Measurements from ENCODE around the gene KSR1. TPM values are rescaled to one million over a fixed set of nuclear protein-coding genes. Genes with fewer than 3 reads are reported as not detected.
"Not testable (repeated sequence)": the region's sequence is repeated elsewhere in the genome, so short reads cannot be mapped to it uniquely, and the experiment has no call there.

Gene KSR1
- total RNA-seq, 1 donor from 2014 or later: 25.6 TPM

DNA sequence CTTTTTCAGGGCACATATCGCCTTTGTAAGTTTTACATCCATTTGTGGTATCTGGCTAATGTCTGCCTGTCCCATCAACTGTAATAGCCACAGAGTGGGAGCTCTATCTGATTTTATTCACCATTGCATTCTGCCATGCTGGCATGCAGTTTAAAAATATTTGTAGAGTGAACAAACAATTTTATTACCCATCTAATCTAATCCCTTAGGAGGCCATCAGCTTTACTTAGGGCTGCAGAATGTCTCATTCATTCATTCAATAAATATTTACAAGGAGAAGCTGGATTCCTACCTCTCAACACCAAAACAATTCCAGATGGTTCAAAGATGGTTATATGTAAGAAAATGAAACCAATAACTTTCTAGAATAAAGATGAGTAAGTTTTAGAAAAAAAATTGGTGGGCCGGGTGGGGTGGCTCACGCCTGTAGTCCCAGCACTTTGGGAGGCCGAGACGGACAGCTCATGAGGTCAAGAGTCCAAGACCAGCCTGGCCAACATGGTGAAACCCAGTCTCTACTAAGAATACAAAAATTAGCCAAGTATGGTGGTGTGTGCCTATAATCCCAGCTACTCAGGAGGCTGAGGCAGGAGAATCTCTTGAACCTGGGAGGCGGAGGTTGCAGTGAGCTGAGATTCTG lies 20.7 kb upstream of the KSR1 start:
- H3K9me3 ChIP-seq (ENCODE audit: control insufficient read depth in 3 of 3, low read length in 3 of 3); H3K4me1 ChIP-seq (ENCODE audit: control insufficient read depth in 3 of 3, insufficient read depth in 3 of 3, low read length in 3 of 3); H3K36me3 ChIP-seq (ENCODE audit: control insufficient read depth in 3 of 3, insufficient read depth in 3 of 3, low read length in 3 of 3); H3K27me3 ChIP-seq (ENCODE audit: control insufficient read depth in 3 of 3, insufficient read depth in 3 of 3, low read length in 3 of 3); H3K27ac ChIP-seq (ENCODE audit: low read depth, low read length); H3K9ac ChIP-seq (ENCODE audit: low read depth in 1 of 3, low read length in 3 of 3); H3K4me3 ChIP-seq (ENCODE audit: low read length in 3 of 3): not testable (repeated sequence)

DNA sequence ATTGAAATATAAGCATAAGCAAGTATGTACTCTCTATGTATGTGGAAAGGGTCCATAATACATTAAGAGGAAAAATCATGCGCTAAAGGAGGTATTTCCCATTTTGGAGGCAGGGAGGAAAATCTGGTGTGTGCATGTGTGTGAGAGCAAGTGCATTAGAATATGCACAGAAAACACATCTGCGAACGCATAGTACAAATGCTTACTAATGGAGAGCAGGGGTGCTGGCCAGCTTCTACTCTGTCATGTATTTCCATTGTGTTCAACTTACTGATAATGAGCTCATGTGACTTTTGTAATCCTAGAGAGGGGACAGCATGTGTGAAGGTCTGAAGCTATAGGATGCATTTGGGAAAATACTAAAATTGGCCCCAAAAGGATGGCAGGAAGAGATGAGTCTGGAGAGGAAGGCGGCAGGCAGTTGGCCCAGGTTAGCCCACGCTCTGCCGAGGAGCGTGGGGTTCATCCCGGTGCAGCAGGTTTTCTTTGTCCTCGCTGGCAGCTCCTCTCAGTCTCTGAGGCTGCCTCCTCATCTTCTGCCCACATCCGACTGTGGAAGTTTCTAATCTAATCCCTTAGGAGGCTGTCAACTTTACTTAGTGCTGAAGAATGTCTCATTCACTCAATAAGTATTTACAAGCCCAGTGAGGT lies 17.8 kb upstream of the KSR1 start:
- H3K4me3 ChIP-seq (ENCODE audit: low read length in 3 of 3): no peak overlapping the region
- no peaks in the 10 kb centered on the region for H3K9me3 ChIP-seq (ENCODE audit: control insufficient read depth in 3 of 3, low read length in 3 of 3)
- H3K9ac ChIP-seq (ENCODE audit: low read depth in 1 of 3, low read length in 3 of 3): no peak overlapping the region

GRCh38 chr17:27439342-27439741 lies 16.9 kb upstream of the KSR1 start:
- H3K4me1 ChIP-seq (ENCODE audit: control insufficient read depth in 3 of 3, insufficient read depth in 3 of 3, low read length in 3 of 3): no peaks in the 10 kb centered on the region
- H3K27ac ChIP-seq (ENCODE audit: low read depth, low read length): no peak overlapping the region
- no peaks in the 10 kb centered on the region for H3K36me3 ChIP-seq (ENCODE audit: control insufficient read depth in 3 of 3, insufficient read depth in 3 of 3, low read length in 3 of 3)
- H3K27me3 ChIP-seq (ENCODE audit: control insufficient read depth in 3 of 3, insufficient read depth in 3 of 3, low read length in 3 of 3): no peaks in the 10 kb centered on the region
- no peaks in the 10 kb centered on the region for H3K9me3 ChIP-seq (ENCODE audit: control insufficient read depth in 3 of 3, low read length in 3 of 3)
- H3K9ac ChIP-seq (ENCODE audit: low read depth in 1 of 3, low read length in 3 of 3): no peak overlapping the region
- no peak overlapping the region for H3K4me3 ChIP-seq (ENCODE audit: low read length in 3 of 3)

More for the DNA sequence above, 17.8 kb upstream of the KSR1 start:
- no peak overlapping the region for H3K27ac ChIP-seq (ENCODE audit: low read depth, low read length)
- H3K4me1 ChIP-seq (ENCODE audit: control insufficient read depth in 3 of 3, insufficient read depth in 3 of 3, low read length in 3 of 3): no peaks in the 10 kb centered on the region
- H3K36me3 ChIP-seq (ENCODE audit: control insufficient read depth in 3 of 3, insufficient read depth in 3 of 3, low read length in 3 of 3): no peaks in the 10 kb centered on the region
- H3K27me3 ChIP-seq (ENCODE audit: control insufficient read depth in 3 of 3, insufficient read depth in 3 of 3, low read length in 3 of 3): no peaks in the 10 kb centered on the region

GRCh38 chr17:27442702-27443101 lies 13.5 kb upstream of the KSR1 start:
- Histone ChIP-seq H3K36me3 (ENCODE audit: control insufficient read depth in 3 of 3, insufficient read depth in 3 of 3, low read length in 3 of 3) (no peaks in the 10 kb centered on the region), H3K9me3 (ENCODE audit: control insufficient read depth in 3 of 3, low read length in 3 of 3) (no peaks in the 10 kb centered on the region), H3K4me3 (ENCODE audit: low read length in 3 of 3) (no peak overlapping the region), H3K4me1 (ENCODE audit: control insufficient read depth in 3 of 3, insufficient read depth in 3 of 3, low read length in 3 of 3) (no peaks in the 10 kb centered on the region), H3K27ac (ENCODE audit: low read depth, low read length) (no peak overlapping the region), H3K27me3 (ENCODE audit: control insufficient read depth in 3 of 3, insufficient read depth in 3 of 3, low read length in 3 of 3) (no peaks in the 10 kb centered on the region), H3K9ac (ENCODE audit: low read depth in 1 of 3, low read length in 3 of 3) (no peak overlapping the region)

DNA sequence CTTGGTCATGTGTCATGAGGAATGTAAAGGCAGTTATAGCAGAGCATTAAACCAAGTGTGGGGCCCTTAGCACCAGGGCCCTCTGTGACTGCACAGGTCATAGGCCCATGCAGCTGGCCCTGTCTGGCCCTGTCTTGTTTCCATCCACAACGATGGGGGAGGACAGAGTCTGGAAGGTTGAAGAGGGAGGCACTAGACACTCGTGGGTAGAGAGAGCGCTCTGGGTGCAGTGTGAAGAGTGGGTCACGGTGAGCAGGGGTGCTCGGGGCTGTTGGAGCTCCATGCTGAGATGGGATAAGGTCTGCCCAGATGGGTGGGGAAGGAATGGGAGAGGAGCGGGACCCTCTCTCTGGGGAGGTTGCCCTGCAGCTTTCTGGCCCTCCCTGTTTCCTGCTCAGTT lies 12.8 kb upstream of the KSR1 start:
- no peaks in the 10 kb centered on the region for H3K4me1 ChIP-seq (ENCODE audit: control insufficient read depth in 3 of 3, insufficient read depth in 3 of 3, low read length in 3 of 3)
- no peak overlapping the region for H3K9ac ChIP-seq (ENCODE audit: low read depth in 1 of 3, low read length in 3 of 3)
- H3K4me3 ChIP-seq (ENCODE audit: low read length in 3 of 3): no peak overlapping the region
- no peaks in the 10 kb centered on the region for H3K9me3 ChIP-seq (ENCODE audit: control insufficient read depth in 3 of 3, low read length in 3 of 3)
- H3K36me3 ChIP-seq (ENCODE audit: control insufficient read depth in 3 of 3, insufficient read depth in 3 of 3, low read length in 3 of 3): no peaks in the 10 kb centered on the region
- H3K27ac ChIP-seq (ENCODE audit: low read depth, low read length): no peak overlapping the region
- H3K27me3 ChIP-seq (ENCODE audit: control insufficient read depth in 3 of 3, insufficient read depth in 3 of 3, low read length in 3 of 3): no peaks in the 10 kb centered on the region

- Histone ChIP-seq H3K27ac (ENCODE audit: low read depth, low read length) (no peak overlapping the region), H3K4me1 (ENCODE audit: control insufficient read depth in 3 of 3, insufficient read depth in 3 of 3, low read length in 3 of 3) (peaks cover 0 to 3% (median 0%) of the 10 kb centered on the region in 3 donors), H3K9me3 (ENCODE audit: control insufficient read depth in 3 of 3, low read length in 3 of 3) (no peaks in the 10 kb centered on the region), H3K4me3 (ENCODE audit: low read length in 3 of 3) (no peak overlapping the region), H3K27me3 (ENCODE audit: control insufficient read depth in 3 of 3, insufficient read depth in 3 of 3, low read length in 3 of 3) (no peaks in the 10 kb centered on the region), H3K9ac (ENCODE audit: low read depth in 1 of 3, low read length in 3 of 3) (no peak overlapping the region), H3K36me3 (ENCODE audit: control insufficient read depth in 3 of 3, insufficient read depth in 3 of 3, low read length in 3 of 3) (no peaks in the 10 kb centered on the region)
Observed at GRCh38 chr17:27445971-27446370, 10.3 kb upstream of the KSR1 start.

- Histone ChIP-seq H3K9ac (ENCODE audit: low read depth in 1 of 3, low read length in 3 of 3) (no peak overlapping the region), H3K4me3 (ENCODE audit: low read length in 3 of 3) (no peak overlapping the region), H3K36me3 (ENCODE audit: control insufficient read depth in 3 of 3, insufficient read depth in 3 of 3, low read length in 3 of 3) (no peaks in the 10 kb centered on the region), H3K27me3 (ENCODE audit: control insufficient read depth in 3 of 3, insufficient read depth in 3 of 3, low read length in 3 of 3) (no peaks in the 10 kb centered on the region), H3K27ac (ENCODE audit: low read depth, low read length) (no peak overlapping the region), H3K9me3 (ENCODE audit: control insufficient read depth in 3 of 3, low read length in 3 of 3) (no peaks in the 10 kb centered on the region), H3K4me1 (ENCODE audit: control insufficient read depth in 3 of 3, insufficient read depth in 3 of 3, low read length in 3 of 3) (peaks cover 0 to 3% (median 0%) of the 10 kb centered on the region in 3 donors)
Observed at GRCh38 chr17:27446569-27447301, 9.5 kb upstream of the KSR1 start.

- H3K9ac ChIP-seq (ENCODE audit: low read depth in 1 of 3, low read length in 3 of 3); H3K27me3 ChIP-seq (ENCODE audit: control insufficient read depth in 3 of 3, insufficient read depth in 3 of 3, low read length in 3 of 3); H3K27ac ChIP-seq (ENCODE audit: low read depth, low read length); H3K36me3 ChIP-seq (ENCODE audit: control insufficient read depth in 3 of 3, insufficient read depth in 3 of 3, low read length in 3 of 3); H3K4me3 ChIP-seq (ENCODE audit: low read length in 3 of 3); H3K4me1 ChIP-seq (ENCODE audit: control insufficient read depth in 3 of 3, insufficient read depth in 3 of 3, low read length in 3 of 3); H3K9me3 ChIP-seq (ENCODE audit: control insufficient read depth in 3 of 3, low read length in 3 of 3): not testable (repeated sequence)
Observed at GRCh38 chr17:27448534-27448933, 7.7 kb upstream of the KSR1 start.

DNA sequence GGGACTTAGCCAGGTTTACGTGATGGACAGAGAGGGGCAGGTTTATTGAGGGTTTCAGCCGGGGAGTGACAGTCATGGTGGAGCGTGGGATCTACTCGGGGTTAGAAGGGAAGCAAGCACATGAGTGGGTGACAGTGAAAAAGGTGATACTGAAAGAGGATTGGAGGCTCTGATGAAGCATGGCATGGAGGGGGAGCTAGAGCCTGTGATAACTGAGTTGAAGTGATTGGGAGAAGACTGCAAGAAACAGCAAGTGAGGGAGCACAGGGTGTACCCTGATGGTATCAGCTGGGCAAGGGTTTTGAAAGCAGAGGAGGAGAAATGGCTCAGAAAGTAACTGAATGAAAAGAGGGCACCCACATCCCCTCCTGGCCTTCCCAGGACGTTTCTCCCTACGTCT lies 6.7 kb upstream of the KSR1 start:
- H3K4me1 ChIP-seq (ENCODE audit: control insufficient read depth in 3 of 3, insufficient read depth in 3 of 3, low read length in 3 of 3): peaks cover 0 to 3% (median 0%) of the 10 kb centered on the region in 3 donors
- H3K36me3 ChIP-seq (ENCODE audit: control insufficient read depth in 3 of 3, insufficient read depth in 3 of 3, low read length in 3 of 3): no peaks in the 10 kb centered on the region
- H3K27ac ChIP-seq (ENCODE audit: low read depth, low read length): no peak overlapping the region
- no peaks in the 10 kb centered on the region for H3K9me3 ChIP-seq (ENCODE audit: control insufficient read depth in 3 of 3, low read length in 3 of 3)
- no peak overlapping the region for H3K4me3 ChIP-seq (ENCODE audit: low read length in 3 of 3)
- H3K27me3 ChIP-seq (ENCODE audit: control insufficient read depth in 3 of 3, insufficient read depth in 3 of 3, low read length in 3 of 3): no peaks in the 10 kb centered on the region
- no peak overlapping the region for H3K9ac ChIP-seq (ENCODE audit: low read depth in 1 of 3, low read length in 3 of 3)

GRCh38 chr17:27449988-27450387 lies 6.3 kb upstream of the KSR1 start:
- Histone ChIP-seq H3K4me1 (ENCODE audit: control insufficient read depth in 3 of 3, insufficient read depth in 3 of 3, low read length in 3 of 3) (peaks cover 0 to 3% (median 0%) of the 10 kb centered on the region in 3 donors), H3K27me3 (ENCODE audit: control insufficient read depth in 3 of 3, insufficient read depth in 3 of 3, low read length in 3 of 3) (no peaks in the 10 kb centered on the region), H3K36me3 (ENCODE audit: control insufficient read depth in 3 of 3, insufficient read depth in 3 of 3, low read length in 3 of 3) (no peaks in the 10 kb centered on the region), H3K27ac (ENCODE audit: low read depth, low read length) (no peak overlapping the region), H3K4me3 (ENCODE audit: low read length in 3 of 3) (no peak overlapping the region), H3K9me3 (ENCODE audit: control insufficient read depth in 3 of 3, low read length in 3 of 3) (no peaks in the 10 kb centered on the region), H3K9ac (ENCODE audit: low read depth in 1 of 3, low read length in 3 of 3) (no peak overlapping the region)
